ENCODE results near the gene CACNG4.

DNA sequence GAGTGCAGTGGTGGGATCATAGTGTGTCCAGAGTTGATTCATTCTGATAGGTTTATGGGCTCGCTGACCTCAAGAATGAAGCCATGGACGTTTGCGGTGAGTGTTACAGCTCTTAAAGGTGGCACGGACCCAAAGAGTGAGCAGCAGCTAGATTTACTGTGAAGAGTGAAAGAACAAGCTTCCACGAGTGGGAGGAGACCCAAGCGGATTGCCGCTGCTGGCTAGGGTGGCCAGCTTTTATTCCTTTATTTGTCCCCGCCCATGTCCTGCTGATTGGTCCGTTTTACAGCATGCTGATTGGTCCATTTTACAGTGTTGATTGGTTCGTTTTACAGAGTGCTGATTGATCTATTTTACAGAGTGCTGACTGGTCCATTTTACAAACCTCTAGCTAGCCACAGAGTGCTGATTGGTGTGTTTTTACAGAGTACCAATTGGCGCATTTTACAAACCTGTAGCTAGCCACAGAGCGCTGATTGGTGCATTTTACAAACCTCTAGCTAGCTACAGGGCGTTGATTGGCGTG, 17.5 kb downstream of the CACNG4 start:
- TF ChIP-seq, protein P1, sequence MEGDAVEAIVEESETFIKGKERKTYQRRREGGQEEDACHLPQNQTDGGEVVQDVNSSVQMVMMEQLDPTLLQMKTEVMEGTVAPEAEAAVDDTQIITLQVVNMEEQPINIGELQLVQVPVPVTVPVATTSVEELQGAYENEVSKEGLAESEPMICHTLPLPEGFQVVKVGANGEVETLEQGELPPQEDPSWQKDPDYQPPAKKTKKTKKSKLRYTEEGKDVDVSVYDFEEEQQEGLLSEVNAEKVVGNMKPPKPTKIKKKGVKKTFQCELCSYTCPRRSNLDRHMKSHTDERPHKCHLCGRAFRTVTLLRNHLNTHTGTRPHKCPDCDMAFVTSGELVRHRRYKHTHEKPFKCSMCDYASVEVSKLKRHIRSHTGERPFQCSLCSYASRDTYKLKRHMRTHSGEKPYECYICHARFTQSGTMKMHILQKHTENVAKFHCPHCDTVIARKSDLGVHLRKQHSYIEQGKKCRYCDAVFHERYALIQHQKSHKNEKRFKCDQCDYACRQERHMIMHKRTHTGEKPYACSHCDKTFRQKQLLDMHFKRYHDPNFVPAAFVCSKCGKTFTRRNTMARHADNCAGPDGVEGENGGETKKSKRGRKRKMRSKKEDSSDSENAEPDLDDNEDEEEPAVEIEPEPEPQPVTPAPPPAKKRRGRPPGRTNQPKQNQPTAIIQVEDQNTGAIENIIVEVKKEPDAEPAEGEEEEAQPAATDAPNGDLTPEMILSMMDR (IDR thresholded peaks at IDR 0.05) = no peak
- no peak for TF ChIP-seq POLR2AphosphoS5 (IDR thresholded peaks at IDR 0.05)

Data from upper lobe of left lung (tissue), 4 donors.